Measurements from ENCODE around the gene FMN1. TPM values are rescaled to one million over a fixed set of nuclear protein-coding genes. Genes with fewer than 3 reads are reported as not detected.

FMN1 gene
- total and polyA plus RNA-seq, 2 of the 8 experiments (the other 6 are each of a cell fraction or from before 2014, with no cell fraction given) = 0.27 to 3.7 TPM

DNA sequence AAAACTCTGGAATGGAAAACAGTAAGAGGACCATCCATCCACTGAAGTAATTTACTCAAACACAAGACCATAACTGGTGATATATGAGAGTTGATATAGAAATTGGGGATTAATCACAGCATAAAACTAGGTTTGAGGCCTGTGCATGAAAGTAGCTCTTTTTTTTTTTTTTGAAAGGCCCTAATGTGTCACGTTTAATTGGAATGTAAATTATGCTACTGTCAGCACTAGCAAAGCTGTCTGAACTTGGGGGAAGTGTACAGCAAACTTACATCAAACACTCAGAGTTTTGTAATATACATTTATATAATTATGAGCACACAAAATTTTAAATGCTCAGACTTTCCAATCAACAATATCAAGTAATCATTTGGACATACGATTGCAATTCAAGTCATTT lies 322.6 kb downstream of the FMN1 start:
- Histone ChIP-seq H4K20me1 (replicated peaks in 1 of 2; ENCODE audit: control insufficient read depth in 1 of 2, insufficient read depth in 2 of 2, low read length in 2 of 2) (no peaks in the 10 kb centered on the region), H2AFZ (ENCODE audit: low read length) (no peak overlapping the region), H3K56ac (replicated peaks; ENCODE audit: insufficient read length, low read depth, low read length) (no peak overlapping the region), H3K9ac (replicated peaks in 1 of 4; ENCODE audit: extremely low read depth in 1 of 4, low read depth in 3 of 4, low read length in 3 of 4) (no peak overlapping the region), H2BK120ac (replicated peaks; ENCODE audit: low read depth, low read length) (no peak overlapping the region), H4K8ac (ENCODE audit: extremely low read depth, insufficient read depth, low read length) (no peak overlapping the region), H2BK5ac (ENCODE audit: low read depth, low read length) (no peak overlapping the region), H3K23ac (ENCODE audit: insufficient read length) (no peak overlapping the region), H3K4me2 (ENCODE audit: insufficient read depth in 1 of 2, low read depth in 2 of 2, low read length in 2 of 2) (no peak overlapping the region), H4K91ac (replicated peaks; ENCODE audit: insufficient read length, low read length) (no peak overlapping the region), H3K79me2 (ENCODE audit: control insufficient read depth in 1 of 2, insufficient read depth in 2 of 2, low read length in 2 of 2) (no peaks in the 10 kb centered on the region), H3K4ac (replicated peaks; ENCODE audit: insufficient read length, low read depth, low read length) (no peak overlapping the region), H4K5ac (ENCODE audit: insufficient read length, low read depth, low read length) (no peak overlapping the region), H3K4me1 (replicated peaks in 1 of 4; ENCODE audit: control insufficient read depth in 3 of 4, insufficient read depth in 4 of 4, low read length in 3 of 4) (peaks cover 0 to under 1% (median 0%) of the 10 kb centered on the region in 4 experiments; a peak in 1 of 7 replicates), H3K36me3 (ENCODE audit: control insufficient read depth in 2 of 4, insufficient read depth in 4 of 4, low read length in 3 of 4) (no peaks in the 10 kb centered on the region), H3K27ac (ENCODE audit: low read depth, low read length) (no peak overlapping the region), H3K23me2 (ENCODE audit: low read depth, low read length) (no peaks in the 10 kb centered on the region), H3K9me3 (ENCODE audit: insufficient read depth in 2 of 2, low read depth in 1 of 2, low read length in 1 of 2) (no peaks in the 10 kb centered on the region), H3K18ac (ENCODE audit: extremely low read depth, low read length) (no peak overlapping the region), H3K4me3 (ENCODE audit: extremely low read depth in 1 of 4, insufficient read depth in 2 of 4, low read depth in 3 of 4, low read length in 4 of 4) (no peak overlapping the region), H3K27me3 (replicated peaks in 1 of 4; ENCODE audit: control insufficient read depth in 3 of 4, extremely low read depth in 1 of 4, insufficient read depth in 3 of 4, low read length in 3 of 4) (no peaks in the 10 kb centered on the region), H2AK5ac (ENCODE audit: low read depth, low read length) (no peak overlapping the region), H3K79me1 (ENCODE audit: low read depth, low read length) (no peaks in the 10 kb centered on the region), H2BK15ac (ENCODE audit: low read length) (no peak overlapping the region), H2BK20ac (ENCODE audit: low read length) (no peak overlapping the region), H2BK12ac (ENCODE audit: low read depth, low read length) (no peak overlapping the region), H3K14ac (ENCODE audit: insufficient read length) (no peak overlapping the region)
- TF ChIP-seq TCF12 (IDR thresholded peaks at IDR 0.05; ENCODE audit: low read depth, low read length) (no peak), SP2 (IDR thresholded peaks at IDR 0.05; ENCODE audit: low read length) (no peak), NRF1 (IDR thresholded peaks at IDR 0.05; ENCODE audit: low read depth, low read length) (no peak), SRF (IDR thresholded peaks at IDR 0.05; ENCODE audit: low read depth, low read length) (no peak), FOSL1 (IDR thresholded peaks at IDR 0.05; ENCODE audit: insufficient read depth, low read depth, low read length) (no peak), CBX5 (IDR thresholded peaks at IDR 0.05; ENCODE audit: low read depth, low read length) (no peak), CBX8 (IDR thresholded peaks at IDR 0.05; ENCODE audit: borderline replicate concordance, low read depth, low read length) (no peak), BACH1 (IDR thresholded peaks at IDR 0.05; ENCODE audit: low read length) (no peak), RNF2 (IDR thresholded peaks at IDR 0.05; ENCODE audit: borderline replicate concordance, low read depth, low read length, missing control alignments, poor library complexity, severe bottlenecking) (no peak), GABPA (IDR thresholded peaks at IDR 0.05; ENCODE audit: borderline replicate concordance, insufficient read depth, low read length) (no peak), ZNF274 (IDR thresholded peaks at IDR 0.05; ENCODE audit: borderline replicate concordance, extremely low read depth, low read length) (no peak), GTF2F1 (IDR thresholded peaks at IDR 0.05; ENCODE audit: borderline replicate concordance, low read depth, low read length) (no peak)
- TF ChIP-seq, protein P1, sequence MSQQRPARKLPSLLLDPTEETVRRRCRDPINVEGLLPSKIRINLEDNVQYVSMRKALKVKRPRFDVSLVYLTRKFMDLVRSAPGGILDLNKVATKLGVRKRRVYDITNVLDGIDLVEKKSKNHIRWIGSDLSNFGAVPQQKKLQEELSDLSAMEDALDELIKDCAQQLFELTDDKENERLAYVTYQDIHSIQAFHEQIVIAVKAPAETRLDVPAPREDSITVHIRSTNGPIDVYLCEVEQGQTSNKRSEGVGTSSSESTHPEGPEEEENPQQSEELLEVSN (IDR thresholded peaks at IDR 0.05) = no peak
- POLR2A ChIA-PET (ENCODE audit: partially characterized antibody) = no interaction called here
- 75% methylated on average over 2 of the region's 2 CpGs; no CpG with 5 or more reads in 1 of the 2 experiments for WGBS, 2 experiments (ENCODE audit: extremely low coverage in 1 of 2, insufficient coverage in 1 of 2, insufficient read length in 1 of 2, insufficient replicate concordance in 2 of 2, low coverage in 1 of 2, low lambda C conversion rate in 2 of 2, missing lambda C conversion rate in 1 of 2)
- FAIRE-seq = no peak
- CTCF ChIA-PET (ENCODE audit: partially characterized antibody) = interaction anchor here (0.9 to 2.4 kb wide), 2 partner anchors 12 to 21 kb away, joined by 3 to 8 read pairs; no protein-coding TSS in a partner anchor
- no peak for DNase-seq (ENCODE audit: low read depth in 1 of 2, low spot score in 2 of 2)
